NCI-H1048 (cell line): ENCODE measurements around the gene OR6K3.

Experiments
- DNase-seq: peaks from one replicate; lab custom pipeline; 2025; lab: John Stamatoyannopoulos, UW

OR6K3 gene

DNA sequence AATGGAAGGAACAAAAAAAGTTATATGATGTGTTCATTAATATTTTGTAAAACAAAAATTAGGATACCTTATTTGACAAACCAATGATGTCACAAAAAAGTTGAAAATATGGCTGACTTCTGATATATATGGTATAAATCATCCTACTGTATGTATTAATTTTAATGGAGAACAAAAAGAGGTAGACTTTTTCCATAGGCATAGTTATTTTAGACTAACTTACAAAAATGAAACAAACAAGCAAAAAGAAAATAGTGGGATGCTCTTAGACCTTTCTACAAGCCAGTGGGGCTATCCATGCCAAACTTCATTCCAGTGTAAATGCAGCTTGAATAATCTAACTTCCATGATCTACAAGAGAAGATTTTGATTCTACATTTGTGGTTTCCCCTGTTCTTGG, 33.5 kb downstream of the OR6K3 start:
- no peak for DNase-seq

DNA sequence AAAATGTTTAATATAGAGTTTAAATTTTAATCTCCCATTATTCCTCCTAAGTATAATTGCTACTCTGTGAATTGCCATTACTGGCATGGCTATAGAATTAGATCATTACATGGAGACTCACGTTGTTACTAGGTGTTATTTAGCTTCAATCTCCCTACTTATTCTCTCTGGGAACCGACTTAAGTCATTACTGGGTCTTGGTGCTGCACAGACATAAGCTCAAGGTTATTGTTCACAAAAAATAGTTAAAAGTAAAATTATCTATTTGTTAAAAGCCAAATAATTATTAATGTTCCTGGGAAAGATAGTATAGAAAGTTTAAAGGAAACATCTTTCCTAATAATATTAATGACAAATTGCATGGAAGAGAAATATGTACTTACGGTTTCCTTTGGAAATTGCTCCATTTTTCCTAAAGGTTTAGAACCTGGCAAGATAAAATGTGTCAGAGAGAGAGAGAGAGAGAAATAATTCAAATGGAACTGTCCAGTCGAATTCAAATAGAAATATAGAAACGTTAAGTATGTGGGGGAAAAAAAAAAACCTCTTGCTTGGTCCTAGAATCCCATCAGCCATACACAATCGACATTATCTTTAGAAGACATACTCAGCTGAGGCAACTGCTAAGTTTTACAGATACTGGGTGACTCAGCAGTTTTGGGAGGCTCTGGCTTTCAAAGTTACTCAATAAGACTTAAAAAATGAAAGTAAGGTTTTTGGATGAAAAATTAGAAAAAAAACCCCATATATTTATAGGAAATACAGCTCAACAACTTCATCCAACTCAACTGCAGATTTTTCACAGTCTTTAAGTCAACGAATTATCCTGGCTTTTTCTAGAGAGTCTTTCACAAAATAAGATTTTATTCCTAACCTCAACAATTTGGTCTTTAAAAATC, 34.2 kb downstream of the OR6K3 start, which contains the start of gene SPTA1:
TSS of gene SPTA1 (minus strand) at position 605 of the 899 bp plus-strand sequence. CDS start at position 407, 198 bp downstream.
- DNase-seq = no peak

DNA sequence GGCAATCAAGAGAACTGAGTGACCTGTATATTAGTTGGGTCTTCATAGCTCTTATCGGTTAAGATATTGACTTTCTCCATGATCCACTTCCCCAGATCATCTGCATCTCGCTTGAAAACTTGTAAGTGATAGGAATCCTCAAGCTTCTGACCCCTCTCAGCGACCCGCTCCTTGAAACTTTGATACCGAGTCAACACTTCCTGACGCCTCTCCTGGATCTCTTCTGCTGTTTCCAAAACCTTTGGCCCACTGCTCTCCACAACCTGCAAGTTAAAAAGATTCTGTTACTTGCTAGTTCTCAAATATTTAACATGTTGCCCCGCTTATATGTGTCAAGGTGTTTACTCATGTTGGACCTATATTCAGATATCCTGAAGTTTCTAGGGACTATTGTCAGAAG, 35.4 kb downstream of the OR6K3 start:
- no peak for DNase-seq

DNA sequence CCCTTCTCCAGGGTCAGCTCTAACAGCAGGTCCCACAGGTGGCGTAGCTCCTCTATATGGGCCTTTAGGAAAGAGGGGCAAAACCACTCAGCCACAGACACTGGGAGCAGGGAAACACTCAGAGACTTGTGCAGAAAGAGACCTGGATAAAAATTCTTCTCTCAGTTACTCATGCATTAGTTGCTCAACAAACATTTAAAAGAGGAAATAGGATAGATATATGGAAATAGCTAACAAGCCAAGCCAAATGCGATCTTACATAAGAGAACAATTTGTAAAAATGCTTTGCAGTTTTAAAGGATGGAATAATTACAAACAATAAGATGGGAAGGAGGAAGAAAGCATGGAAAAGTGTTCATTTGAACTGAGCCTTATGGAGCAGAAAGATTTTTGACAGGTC, 38.9 kb downstream of the OR6K3 start:
- DNase-seq = no peak

DNA sequence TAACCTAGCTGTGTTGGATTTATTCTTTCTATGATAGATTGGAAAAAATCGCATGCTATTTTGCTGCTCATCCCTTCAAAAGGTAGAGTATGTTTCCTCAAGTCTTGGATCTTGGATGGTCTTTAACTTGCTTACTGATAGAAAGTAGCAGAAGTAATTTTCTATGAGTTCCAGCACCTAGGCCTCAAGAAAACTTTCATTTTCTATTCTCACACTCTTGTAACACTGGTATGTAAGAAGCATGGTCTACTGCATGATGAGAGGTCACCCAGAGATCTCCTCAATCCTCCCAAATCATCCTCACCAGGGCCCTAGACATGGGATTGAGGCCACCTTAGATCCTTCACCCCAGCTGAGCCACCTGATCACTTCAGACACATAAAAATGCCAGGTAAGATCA, 41.2 kb downstream of the OR6K3 start:
- no peak for DNase-seq

DNA sequence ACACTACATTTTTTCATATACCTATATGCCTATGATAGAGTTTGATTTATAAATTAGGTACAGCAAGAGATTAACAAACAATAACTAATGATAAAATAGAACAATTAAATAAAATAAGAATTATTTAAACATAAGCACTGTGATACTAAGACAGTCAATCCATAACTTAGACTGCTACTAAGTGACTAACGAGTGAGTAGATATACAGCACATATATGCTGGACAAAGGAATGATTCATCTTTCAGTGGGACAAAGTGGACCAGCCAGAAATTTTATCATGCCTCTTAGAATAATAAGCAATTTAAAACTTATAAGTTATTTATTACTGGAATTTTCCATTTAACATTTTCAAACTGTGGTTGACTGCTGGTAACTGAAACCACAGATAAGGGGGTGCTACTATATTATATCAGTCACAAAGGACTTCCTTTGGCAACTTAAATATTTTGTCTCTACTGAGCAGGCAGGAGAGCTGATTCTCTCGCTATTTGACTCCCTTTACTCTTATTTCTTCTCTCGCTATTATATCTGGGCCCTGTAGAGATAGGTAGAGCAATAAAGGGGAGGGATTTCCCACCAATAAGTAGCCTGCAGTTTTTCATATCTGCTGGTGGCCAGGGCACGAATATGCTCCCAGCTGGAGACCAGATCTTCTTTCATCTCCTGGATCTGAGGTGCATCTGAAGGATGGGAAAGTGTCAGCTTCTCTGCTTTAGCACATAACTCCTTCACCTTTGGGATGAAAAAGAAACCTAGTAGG, 44.8 kb downstream of the OR6K3 start:
- no peak for DNase-seq

DNA sequence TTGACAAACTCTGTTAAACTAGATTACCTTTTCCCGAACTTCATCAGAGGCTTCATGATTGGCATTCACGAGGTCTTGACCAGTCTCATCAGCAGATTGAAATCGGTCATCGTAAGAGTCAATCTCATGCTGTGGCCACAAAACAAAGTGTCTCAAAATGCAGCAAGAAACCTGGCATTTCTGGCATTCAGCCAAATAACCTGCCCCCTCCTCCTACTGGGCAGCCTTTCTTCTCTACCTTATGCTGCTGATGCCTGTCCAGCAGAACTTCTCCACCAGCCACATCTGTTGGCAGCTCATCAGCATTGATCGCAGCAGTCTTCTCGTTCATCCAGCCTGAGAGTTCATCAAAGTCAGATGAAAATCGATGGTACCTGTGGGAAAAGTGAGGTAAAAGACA, 46.2 kb downstream of the OR6K3 start:
- no peak for DNase-seq
